ENCODE results near the gene HERC5.

DNA sequence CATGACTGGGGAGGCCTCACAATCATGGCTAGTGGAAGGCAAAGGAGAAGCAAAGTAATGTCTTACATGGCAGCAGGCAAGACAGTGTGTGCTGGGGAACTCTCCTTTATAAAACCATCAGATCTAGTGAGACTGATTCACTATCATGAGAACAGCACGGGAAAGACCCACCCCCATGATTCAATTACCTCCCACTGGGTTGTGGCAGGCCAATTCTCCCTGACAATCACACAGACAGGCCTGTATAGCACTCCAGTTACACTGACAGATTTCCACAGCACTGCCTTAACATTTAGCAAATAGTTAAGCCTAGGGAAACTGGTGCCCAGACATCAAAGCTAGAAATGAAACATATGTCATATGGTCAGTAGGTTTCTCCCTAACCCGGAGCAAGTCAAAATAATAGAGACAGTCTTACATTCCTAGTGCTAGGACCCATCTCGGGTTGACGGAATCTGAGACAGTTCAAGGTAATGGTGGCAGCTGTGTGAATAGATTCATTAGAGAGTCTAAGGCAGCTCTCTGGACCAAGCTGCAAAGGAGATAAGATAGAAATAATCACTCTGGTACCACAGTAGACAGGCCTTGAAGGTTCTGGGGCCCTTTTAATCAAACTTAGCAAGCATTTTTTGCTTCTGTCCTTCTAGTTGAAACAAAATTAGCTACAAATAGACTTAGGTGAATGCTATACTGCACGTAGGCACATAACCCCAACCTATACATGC lies 9.4 kb upstream of the HERC5 start:
- TF ChIP-seq, protein P1, sequence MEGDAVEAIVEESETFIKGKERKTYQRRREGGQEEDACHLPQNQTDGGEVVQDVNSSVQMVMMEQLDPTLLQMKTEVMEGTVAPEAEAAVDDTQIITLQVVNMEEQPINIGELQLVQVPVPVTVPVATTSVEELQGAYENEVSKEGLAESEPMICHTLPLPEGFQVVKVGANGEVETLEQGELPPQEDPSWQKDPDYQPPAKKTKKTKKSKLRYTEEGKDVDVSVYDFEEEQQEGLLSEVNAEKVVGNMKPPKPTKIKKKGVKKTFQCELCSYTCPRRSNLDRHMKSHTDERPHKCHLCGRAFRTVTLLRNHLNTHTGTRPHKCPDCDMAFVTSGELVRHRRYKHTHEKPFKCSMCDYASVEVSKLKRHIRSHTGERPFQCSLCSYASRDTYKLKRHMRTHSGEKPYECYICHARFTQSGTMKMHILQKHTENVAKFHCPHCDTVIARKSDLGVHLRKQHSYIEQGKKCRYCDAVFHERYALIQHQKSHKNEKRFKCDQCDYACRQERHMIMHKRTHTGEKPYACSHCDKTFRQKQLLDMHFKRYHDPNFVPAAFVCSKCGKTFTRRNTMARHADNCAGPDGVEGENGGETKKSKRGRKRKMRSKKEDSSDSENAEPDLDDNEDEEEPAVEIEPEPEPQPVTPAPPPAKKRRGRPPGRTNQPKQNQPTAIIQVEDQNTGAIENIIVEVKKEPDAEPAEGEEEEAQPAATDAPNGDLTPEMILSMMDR (IDR thresholded peaks at IDR 0.05; ENCODE audit: insufficient read depth, low read length): no peak
- TF ChIP-seq GABPA (IDR thresholded peaks at IDR 0.05; ENCODE audit: low read depth) (no peak), POLR2AphosphoS5 (IDR thresholded peaks at IDR 0.05; ENCODE audit: low read depth) (no peak), SPI1 (IDR thresholded peaks at IDR 0.05; ENCODE audit: borderline replicate concordance, low read depth) (no peak)
- TF ChIP-seq, protein P2, sequence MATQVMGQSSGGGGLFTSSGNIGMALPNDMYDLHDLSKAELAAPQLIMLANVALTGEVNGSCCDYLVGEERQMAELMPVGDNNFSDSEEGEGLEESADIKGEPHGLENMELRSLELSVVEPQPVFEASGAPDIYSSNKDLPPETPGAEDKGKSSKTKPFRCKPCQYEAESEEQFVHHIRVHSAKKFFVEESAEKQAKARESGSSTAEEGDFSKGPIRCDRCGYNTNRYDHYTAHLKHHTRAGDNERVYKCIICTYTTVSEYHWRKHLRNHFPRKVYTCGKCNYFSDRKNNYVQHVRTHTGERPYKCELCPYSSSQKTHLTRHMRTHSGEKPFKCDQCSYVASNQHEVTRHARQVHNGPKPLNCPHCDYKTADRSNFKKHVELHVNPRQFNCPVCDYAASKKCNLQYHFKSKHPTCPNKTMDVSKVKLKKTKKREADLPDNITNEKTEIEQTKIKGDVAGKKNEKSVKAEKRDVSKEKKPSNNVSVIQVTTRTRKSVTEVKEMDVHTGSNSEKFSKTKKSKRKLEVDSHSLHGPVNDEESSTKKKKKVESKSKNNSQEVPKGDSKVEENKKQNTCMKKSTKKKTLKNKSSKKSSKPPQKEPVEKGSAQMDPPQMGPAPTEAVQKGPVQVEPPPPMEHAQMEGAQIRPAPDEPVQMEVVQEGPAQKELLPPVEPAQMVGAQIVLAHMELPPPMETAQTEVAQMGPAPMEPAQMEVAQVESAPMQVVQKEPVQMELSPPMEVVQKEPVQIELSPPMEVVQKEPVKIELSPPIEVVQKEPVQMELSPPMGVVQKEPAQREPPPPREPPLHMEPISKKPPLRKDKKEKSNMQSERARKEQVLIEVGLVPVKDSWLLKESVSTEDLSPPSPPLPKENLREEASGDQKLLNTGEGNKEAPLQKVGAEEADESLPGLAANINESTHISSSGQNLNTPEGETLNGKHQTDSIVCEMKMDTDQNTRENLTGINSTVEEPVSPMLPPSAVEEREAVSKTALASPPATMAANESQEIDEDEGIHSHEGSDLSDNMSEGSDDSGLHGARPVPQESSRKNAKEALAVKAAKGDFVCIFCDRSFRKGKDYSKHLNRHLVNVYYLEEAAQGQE (IDR thresholded peaks at IDR 0.05; ENCODE audit: insufficient replicate concordance, low read depth): no peak
